Measurements from ENCODE around the gene ZNF439.
"Not testable (repeated sequence)": the region's sequence is repeated elsewhere in the genome, so short reads cannot be mapped to it uniquely, and the experiment has no call there.

The ZNF439 gene

DNA sequence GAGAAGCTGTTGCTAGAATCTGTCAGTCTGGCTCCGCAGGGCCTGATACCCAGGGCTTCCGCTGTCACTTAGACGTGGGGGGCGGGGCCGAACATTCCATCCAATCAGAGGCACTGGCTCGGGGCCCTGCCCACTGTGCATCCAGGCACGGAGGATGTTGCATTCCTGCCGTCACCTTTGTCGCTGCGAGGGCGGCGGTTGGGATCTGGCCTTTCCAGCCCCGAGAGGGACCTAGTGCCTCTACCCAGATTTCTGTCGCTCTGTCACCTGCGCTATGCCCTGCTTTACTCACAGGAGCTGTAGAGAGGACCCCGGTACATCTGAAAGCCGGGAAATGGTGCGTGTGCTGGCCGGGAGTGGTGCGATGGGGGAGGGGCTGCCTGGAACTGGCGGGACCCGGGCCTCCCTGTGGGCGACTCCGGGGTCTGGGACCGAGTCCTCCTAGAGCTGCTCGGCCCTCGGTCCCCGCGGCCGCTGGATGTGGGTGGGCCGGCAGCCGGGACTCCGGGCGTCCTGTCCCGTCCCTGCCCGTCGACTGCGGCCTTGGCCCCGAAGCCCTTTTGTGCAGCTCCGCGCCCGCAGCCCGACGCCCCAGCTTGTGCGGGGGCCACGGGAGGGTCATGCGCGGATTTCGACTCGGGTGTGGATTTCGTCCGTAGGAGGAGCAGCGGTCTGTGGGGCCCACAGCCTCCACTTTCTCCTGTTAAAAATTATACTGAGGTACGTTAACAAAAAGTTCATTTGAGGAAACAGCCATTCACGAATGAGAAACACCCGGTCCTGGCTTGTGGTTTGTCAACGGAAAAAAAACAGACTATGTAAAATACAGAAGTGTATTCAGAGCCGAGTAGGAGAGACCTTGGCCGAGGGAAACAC lies at the start of gene ZNF439:
Gene ZNF439, plus strand, starts transcription at position 133 of the 876 bp plus-strand sequence. Its CDS starts 142 bp downstream, at position 275.
- DNase-seq (ENCODE audit: low read depth, low spot score): no peak

GRCh38 chr19:11806354-11807098 lies 42.0 kb upstream of the ZNF439 start:
- no peak for DNase-seq (ENCODE audit: low read depth, low spot score)

GRCh38 chr19:11807099-11807380 lies 41.5 kb upstream of the ZNF439 start:
- no peak for DNase-seq (ENCODE audit: low read depth, low spot score)

- no peak for DNase-seq (ENCODE audit: low read depth, low spot score)
These were observed 34.9 kb upstream of the ZNF439 start for GRCh38 chr19:11813703-11814028.

DNA sequence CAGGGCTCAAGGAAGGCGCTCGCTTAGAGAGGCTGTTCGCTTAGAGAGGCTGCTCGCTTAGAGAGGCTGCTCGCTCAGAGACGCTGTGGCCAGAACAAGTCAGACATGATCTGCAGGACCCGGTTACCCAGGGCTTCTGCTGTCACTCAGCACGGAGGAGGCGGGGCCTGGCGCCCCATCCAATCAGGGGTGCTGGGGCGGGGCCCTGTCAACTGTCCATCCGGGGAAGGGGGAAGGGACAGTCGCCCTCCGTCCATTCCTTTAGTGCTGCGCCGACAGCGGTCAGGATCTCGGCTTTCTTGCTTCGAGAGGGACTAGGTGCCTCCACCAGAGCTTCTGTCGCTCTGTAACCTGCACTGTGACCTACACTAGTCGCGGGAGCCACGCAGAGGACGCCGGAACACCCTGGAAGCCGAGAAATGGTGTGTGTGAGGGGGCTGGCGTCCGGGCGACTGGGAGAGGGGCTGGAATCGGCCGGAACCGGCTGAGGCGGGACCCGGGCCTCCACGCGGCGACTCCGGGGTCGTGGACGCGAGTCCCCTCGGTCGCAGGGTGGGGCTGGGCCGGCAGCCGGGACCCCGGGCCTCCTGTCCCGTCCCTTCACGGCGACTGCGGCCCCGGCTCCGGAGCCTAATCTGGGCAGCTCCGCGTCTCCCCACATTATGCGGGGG lies 34.4 kb upstream of the ZNF439 start, which contains the start of gene ZNF440:
Gene ZNF440, plus strand, starts transcription at position 245 of the 671 bp plus-strand sequence. Its CDS starts 175 bp downstream, at position 420.
- peak; percentile 67 for DNase-seq (ENCODE audit: low read depth, low spot score)

GRCh38 chr19:11814700-11815035 lies 33.9 kb upstream of the ZNF439 start:
- no peak for DNase-seq (ENCODE audit: low read depth, low spot score)

- DNase-seq (ENCODE audit: low read depth, low spot score): no peak
These were observed 26.9 kb upstream of the ZNF439 start for GRCh38 chr19:11821474-11822109.

DNA sequence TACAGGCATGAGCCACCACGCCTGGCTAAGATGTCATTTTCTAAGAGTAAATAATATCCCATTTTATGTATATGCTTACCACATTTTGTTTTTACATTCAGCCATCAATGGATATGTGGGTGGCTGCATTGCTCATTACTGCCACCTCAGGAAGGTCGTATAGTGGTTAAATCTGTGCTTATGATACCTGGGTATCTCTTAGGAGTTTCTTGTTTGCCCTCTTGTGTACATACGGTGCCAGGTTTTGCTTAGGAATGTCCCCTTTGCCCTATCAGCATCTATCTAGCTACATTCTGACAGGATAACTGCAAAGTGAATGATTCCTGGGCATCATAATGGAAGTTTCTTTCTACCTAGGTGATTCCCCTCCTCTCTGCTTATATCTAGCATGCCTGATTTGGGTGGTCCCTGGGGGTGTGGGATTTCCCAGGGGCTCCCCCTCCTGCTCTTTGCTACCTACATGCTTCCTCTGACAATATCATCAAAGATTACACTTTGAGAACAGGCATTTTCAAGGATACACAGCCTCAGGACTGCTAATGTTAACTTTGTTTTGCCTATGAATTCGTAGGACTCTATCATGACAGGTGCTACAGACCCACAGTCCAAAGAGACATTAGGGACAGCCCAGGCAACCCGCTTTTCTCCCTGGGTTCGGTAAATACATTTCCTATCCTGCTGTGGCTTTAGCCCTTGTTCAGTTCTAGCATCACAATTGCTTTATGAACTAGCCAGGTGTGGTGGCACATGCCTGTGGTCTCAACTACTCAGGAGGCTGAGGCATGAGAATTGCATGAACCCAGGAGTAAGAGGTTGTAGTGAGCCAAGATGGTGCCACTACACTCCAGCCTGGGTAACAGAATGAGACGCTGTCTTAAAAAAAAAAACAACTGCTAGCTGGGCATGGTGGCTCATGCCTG lies 19.3 kb upstream of the ZNF439 start:
- DNase-seq (ENCODE audit: low read depth, low spot score): not testable (repeated sequence)

DNA sequence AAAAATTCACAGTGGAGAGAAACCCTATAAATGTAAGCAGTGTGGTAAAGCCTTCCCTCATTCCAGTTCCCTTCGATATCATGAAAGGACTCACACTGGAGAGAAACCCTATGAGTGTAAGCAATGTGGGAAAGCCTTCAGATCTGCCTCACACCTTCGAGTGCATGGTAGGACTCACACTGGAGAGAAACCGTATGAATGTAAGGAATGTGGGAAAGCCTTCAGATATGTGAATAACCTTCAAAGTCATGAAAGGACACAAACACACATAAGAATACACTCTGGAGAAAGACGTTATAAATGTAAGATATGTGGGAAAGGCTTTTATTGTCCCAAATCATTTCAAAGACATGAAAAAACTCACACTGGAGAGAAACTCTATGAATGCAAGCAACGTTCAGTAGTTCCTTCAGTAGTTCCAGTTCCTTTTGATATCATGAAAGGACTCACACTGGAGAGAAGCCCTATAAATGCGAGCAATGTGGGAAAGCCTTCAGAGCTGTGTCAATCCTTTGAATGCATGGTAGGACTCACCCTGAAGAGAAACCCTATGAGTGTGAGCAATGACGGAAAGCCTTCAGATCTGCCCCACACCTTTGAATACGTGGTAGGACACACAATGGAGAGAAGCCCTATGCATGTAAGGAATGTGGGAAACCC lies 16.1 kb upstream of the ZNF439 start:
- no peak for DNase-seq (ENCODE audit: low read depth, low spot score)

GRCh38 chr19:11833541-11833940 lies 15.0 kb upstream of the ZNF439 start:
- DNase-seq (ENCODE audit: low read depth, low spot score): no peak

GRCh38 chr19:11835626-11836066 lies 12.9 kb upstream of the ZNF439 start:
- DNase-seq (ENCODE audit: low read depth, low spot score): not testable (repeated sequence)

DNA sequence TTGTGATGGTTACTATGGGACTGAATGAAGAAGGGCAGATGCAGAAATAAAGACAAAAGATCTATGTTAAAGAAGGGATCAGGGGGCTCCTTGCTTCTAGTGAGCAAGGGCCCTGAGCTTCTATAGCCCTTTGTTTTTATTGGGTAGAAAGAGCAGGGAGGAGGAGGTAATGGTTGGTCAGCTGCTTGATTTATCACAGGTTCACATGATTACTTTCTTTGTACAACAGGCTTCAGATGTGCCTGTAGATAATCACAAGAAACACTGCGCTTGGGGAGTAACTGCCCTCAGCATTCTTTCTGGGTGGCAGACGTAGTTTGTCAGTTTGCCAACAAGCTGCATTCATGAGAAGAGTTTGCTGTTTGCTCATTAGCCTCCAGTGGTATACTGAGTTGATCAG lies 4.8 kb upstream of the ZNF439 start:
- DNase-seq (ENCODE audit: low read depth, low spot score): no peak

DNA sequence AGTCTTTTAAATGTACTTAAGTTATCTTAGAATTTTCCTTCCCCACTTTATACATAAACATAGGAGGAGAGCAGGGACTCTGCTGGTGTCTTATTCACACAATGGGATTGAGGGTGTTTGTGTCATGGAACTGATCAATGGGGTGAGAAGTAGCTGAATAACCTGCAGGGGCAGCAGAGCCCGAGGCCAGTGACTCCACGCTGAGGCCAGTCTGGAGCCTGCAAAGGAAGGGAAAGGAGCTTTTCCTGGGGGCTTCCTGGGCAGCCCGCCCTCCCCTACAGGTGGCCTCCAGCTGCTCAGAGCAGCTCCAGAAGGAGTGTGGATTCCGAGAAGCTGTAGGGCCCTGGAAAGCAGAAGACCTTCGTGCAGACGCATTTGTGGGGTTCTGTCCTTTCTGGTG lies 911 bp upstream of the ZNF439 start:
- not testable (repeated sequence) for DNase-seq (ENCODE audit: low read depth, low spot score)

- no peak for DNase-seq (ENCODE audit: low read depth, low spot score)
These were observed 329 bp upstream of the ZNF439 start for GRCh38 chr19:11848200-11848593.

DNA sequence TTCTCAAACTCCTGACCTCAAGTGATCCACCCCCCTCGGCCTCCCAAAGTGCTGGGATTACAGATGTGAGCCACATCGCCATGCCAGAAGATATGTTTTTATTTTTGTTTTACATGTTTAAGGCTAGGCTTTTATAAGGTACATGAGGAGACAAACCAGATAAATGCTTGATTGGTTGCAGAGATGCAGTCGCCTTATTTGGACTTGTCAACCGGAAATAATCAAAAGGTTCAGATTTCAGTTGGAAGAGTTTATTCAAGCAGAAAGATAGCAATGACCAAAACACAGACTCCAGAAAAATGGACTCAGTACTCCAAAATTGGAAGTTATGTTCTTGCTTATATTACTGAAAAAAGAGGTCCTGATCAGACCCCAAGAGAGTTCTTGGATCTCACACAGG lies 1.8 kb downstream of the ZNF439 start:
- DNase-seq (ENCODE audit: low read depth, low spot score): not testable (repeated sequence)

- no peak for DNase-seq (ENCODE audit: low read depth, low spot score)
These were observed 4.8 kb downstream of the ZNF439 start for GRCh38 chr19:11853358-11853757.

DNA sequence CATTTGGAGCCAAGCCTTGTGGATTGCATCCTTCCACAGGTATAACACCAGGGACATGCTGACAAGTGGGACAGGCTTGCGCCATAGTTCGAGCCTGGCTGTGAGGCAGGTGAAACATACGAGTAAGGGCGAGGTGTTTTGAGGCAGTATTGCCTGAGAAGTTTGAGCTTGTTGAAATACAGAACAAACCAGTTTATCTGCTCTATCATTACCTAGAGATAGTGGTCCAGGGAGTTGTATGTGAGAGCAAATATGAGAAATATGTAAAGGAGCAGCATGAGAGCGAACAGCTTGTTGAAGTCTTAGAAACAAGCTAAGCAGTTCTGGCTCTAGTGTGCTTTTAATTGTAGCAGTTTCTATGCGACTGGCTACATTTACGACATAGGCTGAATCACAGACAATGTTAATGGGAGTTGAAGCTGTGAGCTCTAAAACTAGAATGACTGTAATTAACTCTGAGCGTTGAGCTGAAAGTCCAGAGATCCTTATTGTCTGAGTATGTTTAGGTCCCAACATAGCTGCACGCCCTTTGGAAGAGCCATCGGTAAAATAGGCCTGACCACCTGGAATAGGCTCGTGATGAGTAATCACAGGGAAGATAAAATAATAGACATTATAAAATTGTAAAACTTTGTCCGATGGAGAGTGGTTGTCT lies 8.2 kb downstream of the ZNF439 start:
- DNase-seq (ENCODE audit: low read depth, low spot score): no peak

DNA sequence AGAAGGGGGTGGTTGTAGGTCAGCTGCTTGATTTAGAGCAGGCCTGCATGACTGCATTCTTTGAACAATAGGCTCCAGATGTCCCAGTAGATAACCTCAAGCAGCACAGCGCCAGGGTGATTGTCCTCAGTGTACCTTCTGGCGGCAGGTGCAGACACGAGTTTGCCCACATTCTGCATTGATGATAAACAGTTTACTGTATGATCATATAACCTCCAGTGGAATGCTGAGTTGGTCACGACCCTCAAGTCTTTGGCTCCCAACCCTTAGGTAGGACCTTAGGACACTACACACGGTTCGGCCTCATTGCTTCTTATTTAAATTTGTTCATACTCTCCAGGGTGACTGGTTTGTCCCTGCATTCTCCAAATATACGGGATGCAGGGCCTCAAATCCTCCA lies 12.2 kb downstream of the ZNF439 start:
- no peak for DNase-seq (ENCODE audit: low read depth, low spot score)

- no peak for DNase-seq (ENCODE audit: low read depth, low spot score)
These were observed 12.8 kb downstream of the ZNF439 start for GRCh38 chr19:11861301-11861700.

DNA sequence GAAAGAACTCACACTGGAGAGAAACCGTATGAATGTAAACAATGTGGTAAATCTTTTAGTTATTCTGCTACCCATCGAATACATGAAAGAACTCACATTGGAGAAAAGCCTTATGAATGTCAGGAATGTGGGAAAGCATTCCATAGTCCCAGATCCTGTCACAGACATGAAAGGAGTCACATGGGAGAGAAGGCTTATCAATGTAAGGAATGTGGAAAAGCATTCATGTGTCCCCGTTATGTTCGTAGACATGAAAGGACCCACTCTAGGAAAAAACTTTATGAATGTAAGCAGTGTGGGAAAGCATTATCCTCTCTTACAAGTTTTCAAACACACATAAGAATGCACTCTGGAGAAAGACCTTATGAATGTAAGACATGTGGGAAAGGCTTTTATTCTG lies 19.2 kb downstream of the ZNF439 start:
- DNase-seq (ENCODE audit: low read depth, low spot score): not testable (repeated sequence)

Measured in brain pericyte (primary cell).